ENCODE results near the gene BTBD1. TPM values are rescaled to one million over a fixed set of nuclear protein-coding genes. Genes with fewer than 3 reads are reported as not detected.
"Not testable (repeated sequence)": the region's sequence is repeated elsewhere in the genome, so short reads cannot be mapped to it uniquely, and the experiment has no call there.

The BTBD1 gene
- polyA plus RNA-seq, 6 donors from 2014 or later, result 37.3 to 64.0 (median 46.6) TPM

GRCh38 chr15:83016906-83017305 lies 50.1 kb downstream of the BTBD1 start:
- peak overlapping the region in 1 of 6 donors; percentile 60 for H3K27ac Mint-ChIP-seq
- no peak for ATAC-seq (ENCODE audit: low read depth in 2 of 2)

GRCh38 chr15:83015361-83015760 lies 51.7 kb downstream of the BTBD1 start:
- Mint-ChIP-seq H3K4me1 (peaks cover 37% of the 10 kb centered on the region in 3 donors), H3K9me3 (peaks cover 0 to 9% (median 0%) of the 10 kb centered on the region in 7 donors), H3K4me3 (peak overlapping the region in 1 of 8 donors; percentile 35), H3K36me3 (peaks cover 0 to 7% of the 10 kb centered on the region in 2 donors), H3K27me3 (no peaks in the 10 kb centered on the region), H3K27ac (peak overlapping the region in 3 of 6 donors; percentile 45 to 96 (median 77))
- DNase-seq, result no peak
- no peak for ATAC-seq (ENCODE audit: low read depth in 2 of 2)

More at GRCh38 chr15:83016906-83017305, 50.1 kb downstream of the BTBD1 start:
- Mint-ChIP-seq H3K4me1 (peaks cover 25 to 26% (median 25%) of the 10 kb centered on the region in 3 donors), H3K36me3 (no peaks in the 10 kb centered on the region), H3K9me3 (peaks cover 0 to 8% (median 0%) of the 10 kb centered on the region in 7 donors), H3K4me3 (no peak overlapping the region), H3K27me3 (no peaks in the 10 kb centered on the region)
- DNase-seq, result no peak

- no peaks in the 10 kb centered on the region for H3K27me3 Mint-ChIP-seq
- H3K36me3 Mint-ChIP-seq, result peaks cover 0 to 7% of the 10 kb centered on the region in 2 donors
- peak overlapping the region in 1 of 6 donors; percentile 61 for H3K27ac Mint-ChIP-seq
- H3K4me1 Mint-ChIP-seq, result peaks cover 40 to 48% (median 46%) of the 10 kb centered on the region in 3 donors
- ATAC-seq (ENCODE audit: low read depth in 2 of 2), result no peak
- peaks cover 0 to 9% (median 0%) of the 10 kb centered on the region in 7 donors for H3K9me3 Mint-ChIP-seq
- H3K4me3 Mint-ChIP-seq, result peak overlapping the region in 1 of 8 donors; percentile 34
- DNase-seq, result no peak
These were observed 52.8 kb downstream of the BTBD1 start for GRCh38 chr15:83014205-83014653.

- DNase-seq, result no peak
- Mint-ChIP-seq H3K27ac (peak overlapping the region in 4 of 6 donors; percentile 86 to 97 (median 94)), H3K4me3 (peak overlapping the region; percentile 92 to 100 (median 98)), H3K4me1 (peaks cover 40 to 48% (median 46%) of the 10 kb centered on the region in 3 donors), H3K27me3 (no peaks in the 10 kb centered on the region), H3K36me3 (peaks cover 0 to 7% of the 10 kb centered on the region in 2 donors), H3K9me3 (peaks cover 0 to 9% (median 0%) of the 10 kb centered on the region in 7 donors)
- ATAC-seq (ENCODE audit: low read depth in 2 of 2), result no peak
These were observed 54.4 kb downstream of the BTBD1 start for GRCh38 chr15:83012636-83013035.

GRCh38 chr15:83012076-83012426 lies 55.0 kb downstream of the BTBD1 start:
- peaks cover 44 to 48% (median 46%) of the 10 kb centered on the region in 3 donors for H3K4me1 Mint-ChIP-seq
- peaks cover 2 to 12% of the 10 kb centered on the region in 2 donors for H3K36me3 Mint-ChIP-seq
- peak overlapping the region; percentile 92 to 100 (median 98) for H3K4me3 Mint-ChIP-seq
- H3K27me3 Mint-ChIP-seq, result no peaks in the 10 kb centered on the region
- H3K27ac Mint-ChIP-seq, result peak overlapping the region in 5 of 6 donors; percentile 81 to 100 (median 97)
- ATAC-seq (ENCODE audit: low read depth in 2 of 2), result no peak
- H3K9me3 Mint-ChIP-seq, result peaks cover 0 to 9% (median 0%) of the 10 kb centered on the region in 7 donors
- DNase-seq, result no peak

- ATAC-seq (ENCODE audit: low read depth in 2 of 2) (peak; percentile 85 to 88), DNase-seq (peak; percentile 91)
- Mint-ChIP-seq H3K4me1 (peaks cover 45 to 48% (median 46%) of the 10 kb centered on the region in 3 donors), H3K4me3 (peak within 1 kb of the TSS; percentile 92 to 100 (median 98)), H3K9me3 (peaks cover 0 to 9% (median 0%) of the 10 kb centered on the region in 7 donors), H3K27ac (peak within 1 kb of the TSS; percentile 90 to 100 (median 96)), H3K27me3 (no peaks in the 10 kb centered on the region), H3K36me3 (peaks cover 4 to 16% of the 10 kb centered on the region in 2 donors)
These were observed 55.6 kb downstream of the BTBD1 start, which contains the start of gene C15orf40 for GRCh38 chr15:83011271-83012075. Gene C15orf40, minus strand, starts transcription at chr15:83011639. Its CDS starts 32 bp downstream, at chr15:83011607.

GRCh38 chr15:83010709-83011270 lies 56.3 kb downstream of the BTBD1 start:
- H3K4me1 Mint-ChIP-seq, result peaks cover 45 to 48% (median 46%) of the 10 kb centered on the region in 3 donors
- peaks cover 4 to 16% of the 10 kb centered on the region in 2 donors for H3K36me3 Mint-ChIP-seq
- peak overlapping the region; percentile 92 to 100 (median 98) for H3K4me3 Mint-ChIP-seq
- no peaks in the 10 kb centered on the region for H3K27me3 Mint-ChIP-seq
- peak overlapping the region; percentile 16 to 100 (median 96) for H3K27ac Mint-ChIP-seq
- peaks cover 0 to 9% (median 0%) of the 10 kb centered on the region in 7 donors for H3K9me3 Mint-ChIP-seq
- ATAC-seq (ENCODE audit: low read depth in 2 of 2) (peak; percentile 59 to 63), DNase-seq (peak; percentile 48)

GRCh38 chr15:83000672-83001031 lies 66.4 kb downstream of the BTBD1 start:
- H3K36me3 Mint-ChIP-seq; ATAC-seq (ENCODE audit: low read depth in 2 of 2); H3K27me3 Mint-ChIP-seq; H3K9me3 Mint-ChIP-seq; DNase-seq: not testable (repeated sequence)
- peaks cover 6 to 13% (median 7%) of the 10 kb centered on the region in 3 donors for H3K4me1 Mint-ChIP-seq
- H3K27ac Mint-ChIP-seq, result peak overlapping the region in 1 of 6 donors; percentile 60
- peak overlapping the region in 3 of 8 donors; percentile 54 to 70 (median 63) for H3K4me3 Mint-ChIP-seq

- Mint-ChIP-seq H3K36me3 (no peaks in the 10 kb centered on the region), H3K4me3 (peak overlapping the region; percentile 51 to 86 (median 67)), H3K27me3 (no peaks in the 10 kb centered on the region), H3K9me3 (no peaks in the 10 kb centered on the region), H3K4me1 (peaks cover 6 to 13% (median 7%) of the 10 kb centered on the region in 3 donors), H3K27ac (peak overlapping the region; percentile 12 to 87 (median 58))
- DNase-seq (peak; percentile 46), ATAC-seq (ENCODE audit: low read depth in 2 of 2) (peak; percentile 79 to 83)
These were observed 67.0 kb downstream of the BTBD1 start for GRCh38 chr15:82999905-83000671.

GRCh38 chr15:82999426-82999825 lies 67.6 kb downstream of the BTBD1 start:
- Mint-ChIP-seq H3K9me3 (no peaks in the 10 kb centered on the region), H3K36me3 (no peaks in the 10 kb centered on the region), H3K4me1 (peaks cover 6 to 13% (median 7%) of the 10 kb centered on the region in 3 donors), H3K27me3 (no peaks in the 10 kb centered on the region), H3K4me3 (no peak overlapping the region), H3K27ac (peak overlapping the region in 2 of 6 donors; percentile 60 to 88)
- ATAC-seq (ENCODE audit: low read depth in 2 of 2), result no peak
- no peak for DNase-seq

- Mint-ChIP-seq H3K27ac (peak overlapping the region in 1 of 6 donors; percentile 10), H3K4me3 (no peak overlapping the region), H3K27me3 (no peaks in the 10 kb centered on the region), H3K9me3 (no peaks in the 10 kb centered on the region), H3K36me3 (peaks cover 4 to 8% of the 10 kb centered on the region in 2 donors), H3K4me1 (peaks cover 7 to 13% (median 10%) of the 10 kb centered on the region in 3 donors)
- ATAC-seq (ENCODE audit: low read depth in 2 of 2) (no peak), DNase-seq (no peak)
These were observed 71.1 kb downstream of the BTBD1 start for GRCh38 chr15:82995938-82996337.

- Mint-ChIP-seq H3K27ac (peak overlapping the region in 1 of 6 donors; percentile 57), H3K4me1 (peaks cover 3 to 7% (median 7%) of the 10 kb centered on the region in 3 donors)
- ATAC-seq (ENCODE audit: low read depth in 2 of 2), result no peak
These were observed 72.0 kb downstream of the BTBD1 start for GRCh38 chr15:82995076-82995475.

GRCh38 chr15:82993144-82993543 lies 73.9 kb downstream of the BTBD1 start:
- Mint-ChIP-seq H3K36me3 (peaks cover 8 to 17% of the 10 kb centered on the region in 2 donors), H3K27me3 (no peaks in the 10 kb centered on the region), H3K4me3 (no peak overlapping the region), H3K9me3 (no peaks in the 10 kb centered on the region), H3K4me1 (peaks cover 0 to 4% (median 0%) of the 10 kb centered on the region in 3 donors), H3K27ac (no peak overlapping the region)
- ATAC-seq (ENCODE audit: low read depth in 2 of 2) (no peak), DNase-seq (no peak)

More at GRCh38 chr15:82995076-82995475, 72.0 kb downstream of the BTBD1 start:
- DNase-seq, result no peak
- Mint-ChIP-seq H3K9me3 (no peaks in the 10 kb centered on the region), H3K36me3 (peaks cover 8% of the 10 kb centered on the region in 2 donors), H3K27me3 (no peaks in the 10 kb centered on the region), H3K4me3 (no peak overlapping the region)
